HG02981 (cell line): ENCODE measurements around the gene ZFPM1.

Source experiments
- ATAC-seq: cut with Tn5 transposase; IDR thresholded peaks from one replicate; pipeline ENCODE4 v1.9.1; 2021; ENCODE audit warnings: mild to moderate bottlenecking, moderate library complexity; ENCODE audit not compliant: unreplicated experiment

ZFPM1 gene

GRCh38 chr16:88433632-88434352 is 19.3 kb upstream of the ZFPM1 start:
- no peak for ATAC-seq

GRCh38 chr16:88434353-88434690 is 18.8 kb upstream of the ZFPM1 start:
- no peak for ATAC-seq

- no peak for ATAC-seq
Observed at GRCh38 chr16:88434746-88435145, 18.3 kb upstream of the ZFPM1 start.

GRCh38 chr16:88435437-88436355 is 17.4 kb upstream of the ZFPM1 start:
- no peak for ATAC-seq

DNA sequence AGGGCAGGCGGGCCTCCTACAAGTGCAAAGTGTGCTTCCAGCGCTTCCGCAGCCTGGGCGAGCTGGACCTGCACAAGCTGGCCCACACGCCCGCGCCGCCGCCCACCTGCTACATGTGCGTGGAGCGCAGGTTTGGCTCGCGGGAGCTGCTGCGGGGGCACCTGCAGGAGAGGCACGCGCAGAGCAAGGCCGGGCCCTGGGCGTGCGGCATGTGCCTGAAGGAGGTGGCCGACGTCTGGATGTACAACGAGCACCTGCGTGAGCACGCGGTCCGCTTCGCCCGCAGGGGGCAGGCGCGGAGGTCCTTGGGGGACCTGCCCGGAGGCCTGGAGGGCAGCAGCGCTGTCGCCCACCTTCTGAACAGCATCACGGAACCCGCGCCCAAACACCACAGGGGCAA is 16.3 kb upstream of the ZFPM1 start:
- ATAC-seq: no peak

DNA sequence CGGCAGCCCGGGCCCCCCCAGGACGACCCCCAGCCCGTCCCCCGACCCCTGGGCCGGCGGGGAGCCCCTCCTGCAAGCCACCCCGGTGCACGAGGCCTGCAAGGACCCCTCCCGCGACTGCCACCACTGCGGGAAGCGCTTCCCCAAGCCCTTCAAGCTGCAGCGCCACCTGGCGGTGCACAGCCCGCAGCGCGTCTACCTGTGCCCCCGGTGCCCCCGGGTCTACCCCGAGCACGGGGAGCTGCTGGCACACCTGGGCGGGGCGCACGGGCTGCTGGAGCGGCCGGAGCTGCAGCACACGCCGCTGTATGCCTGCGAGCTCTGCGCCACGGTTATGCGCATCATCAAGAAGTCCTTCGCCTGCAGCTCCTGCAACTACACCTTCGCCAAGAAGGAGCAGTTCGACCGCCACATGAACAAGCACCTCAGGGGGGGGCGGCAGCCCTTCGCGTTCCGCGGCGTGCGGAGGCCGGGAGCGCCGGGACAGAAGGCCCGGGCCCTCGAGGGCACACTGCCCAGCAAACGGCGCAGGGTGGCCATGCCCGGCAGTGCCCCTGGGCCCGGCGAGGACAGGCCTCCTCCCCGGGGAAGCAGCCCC is 15.6 kb upstream of the ZFPM1 start:
- ATAC-seq: no peak

DNA sequence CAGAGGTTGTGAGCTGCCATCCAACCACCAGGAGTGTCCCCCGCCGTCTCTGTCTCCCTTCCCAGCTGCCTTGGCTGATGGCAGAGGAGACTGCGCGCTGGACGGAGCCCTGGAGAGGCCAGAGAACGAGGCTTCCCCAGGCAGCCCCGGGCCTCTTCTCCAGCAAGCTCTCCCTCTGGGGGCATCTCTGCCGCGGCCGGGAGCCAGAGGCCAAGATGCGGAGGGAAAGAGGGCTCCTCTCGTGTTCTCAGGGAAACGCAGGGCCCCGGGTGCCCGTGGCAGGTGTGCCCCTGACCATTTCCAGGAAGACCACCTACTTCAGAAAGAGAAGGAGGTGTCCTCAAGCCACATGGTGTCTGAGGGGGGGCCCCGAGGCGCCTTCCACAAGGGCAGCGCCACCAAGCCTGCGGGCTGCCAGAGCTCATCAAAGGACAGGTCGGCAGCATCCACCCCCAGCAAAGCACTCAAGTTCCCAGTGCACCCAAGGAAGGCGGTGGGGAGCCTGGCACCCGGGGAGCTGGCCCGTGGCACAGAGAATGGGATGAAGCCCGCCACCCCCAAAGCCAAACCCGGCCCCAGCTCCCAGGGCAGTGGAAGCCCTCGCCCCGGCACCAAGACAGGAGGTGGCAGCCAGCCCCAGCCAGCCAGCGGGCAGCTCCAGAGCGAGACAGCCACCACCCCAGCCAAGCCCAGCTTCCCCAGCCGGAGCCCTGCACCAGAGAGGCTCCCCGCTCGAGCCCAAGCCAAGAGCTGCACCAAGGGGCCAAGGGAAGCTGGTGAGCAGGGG is 14.8 kb upstream of the ZFPM1 start:
- ATAC-seq: no peak

DNA sequence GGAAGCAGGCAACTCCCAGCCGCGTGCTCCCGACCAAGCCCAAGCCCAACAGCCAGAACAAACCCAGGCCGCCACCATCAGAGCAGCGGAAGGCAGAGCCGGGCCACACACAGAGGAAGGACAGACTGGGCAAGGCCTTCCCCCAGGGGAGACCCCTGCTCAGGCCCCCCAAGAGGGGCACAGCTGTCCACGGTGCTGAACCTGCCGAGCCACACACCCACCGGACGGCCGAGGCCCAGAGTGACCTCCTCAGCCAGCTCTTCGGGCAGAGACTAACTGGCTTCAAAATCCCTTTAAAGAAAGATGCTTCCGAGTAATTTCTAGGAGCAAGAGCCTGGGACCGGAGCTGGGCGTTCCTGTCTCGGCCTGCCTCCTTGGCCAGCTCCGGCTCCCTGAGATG is 14.1 kb upstream of the ZFPM1 start:
- no peak for ATAC-seq

DNA sequence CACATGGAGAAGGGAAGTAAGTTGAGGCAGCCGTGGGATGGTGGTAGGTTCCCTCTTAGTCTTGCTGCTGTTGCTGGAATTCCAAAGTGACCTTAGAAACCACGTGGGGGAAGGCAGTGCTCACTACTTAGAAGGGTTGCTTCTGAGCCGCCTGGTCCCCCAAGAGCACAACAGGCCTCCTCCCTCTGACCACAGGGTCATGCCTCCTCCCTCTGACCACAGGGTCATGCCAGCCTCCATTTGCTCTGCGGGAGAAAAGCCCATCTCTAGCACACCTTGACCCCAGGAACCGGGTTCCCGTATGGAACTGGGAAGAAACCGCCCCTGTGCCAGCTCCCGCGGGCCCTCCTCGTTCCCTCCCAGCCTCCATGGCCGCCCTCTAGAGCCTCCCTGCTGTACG is 13.4 kb upstream of the ZFPM1 start:
- no peak for ATAC-seq

GRCh38 chr16:88440111-88440510 is 13.0 kb upstream of the ZFPM1 start:
- ATAC-seq: no peak

DNA sequence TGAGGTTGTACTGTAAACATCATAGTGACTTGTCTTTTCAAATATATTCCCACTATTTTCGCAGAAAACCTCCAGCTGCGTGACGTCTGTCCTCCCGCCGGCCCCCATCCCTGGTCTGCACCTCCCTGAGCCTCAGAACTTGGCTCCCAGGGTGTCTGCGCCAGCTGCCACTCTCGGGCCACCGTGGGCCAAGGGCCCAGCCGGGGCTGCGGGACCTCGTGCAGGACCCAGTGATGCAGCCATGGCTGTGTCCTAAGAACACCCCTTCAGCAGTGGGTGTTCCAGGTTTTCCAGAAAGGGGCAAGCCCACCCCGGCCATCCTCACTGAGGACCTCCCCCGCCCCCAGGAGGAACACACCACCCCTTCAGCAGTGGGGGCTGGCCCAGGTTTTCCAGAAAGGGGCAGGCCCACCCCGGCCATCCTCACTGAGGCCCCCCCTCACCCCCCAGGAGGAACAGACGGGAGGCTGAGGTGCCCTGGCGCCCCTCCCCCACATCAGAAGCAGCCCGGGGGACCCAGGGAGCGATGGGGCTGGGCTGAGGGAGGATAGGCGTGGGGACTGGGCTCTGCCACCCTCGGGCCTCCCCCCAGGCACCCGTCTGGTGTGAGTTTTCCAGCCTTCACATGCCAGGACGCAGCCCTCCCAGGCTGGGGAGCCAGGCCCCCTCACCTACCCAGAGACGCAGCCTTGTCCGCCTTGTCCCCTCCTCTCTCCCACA is 12.2 kb upstream of the ZFPM1 start:
- no peak for ATAC-seq

DNA sequence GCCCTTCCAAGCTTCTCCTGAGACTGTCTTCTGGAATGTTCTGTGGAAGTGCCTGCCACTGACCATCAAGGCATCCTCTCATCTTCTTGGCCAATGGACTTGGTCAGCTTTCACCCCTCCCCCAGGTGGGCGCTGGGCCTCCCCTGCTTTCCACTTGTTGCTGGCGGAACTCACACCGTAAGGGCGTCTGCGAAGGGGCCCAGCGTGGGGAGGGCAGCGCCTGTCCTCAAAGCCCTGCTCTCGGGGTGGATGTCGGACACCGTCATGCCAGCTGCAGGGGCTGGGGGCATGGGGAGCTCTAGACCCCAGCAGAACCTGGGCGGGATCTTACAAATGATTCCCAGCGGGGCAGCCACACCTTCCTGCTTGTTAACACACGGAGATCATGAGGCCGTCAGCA is 11.6 kb upstream of the ZFPM1 start:
- ATAC-seq: no peak

DNA sequence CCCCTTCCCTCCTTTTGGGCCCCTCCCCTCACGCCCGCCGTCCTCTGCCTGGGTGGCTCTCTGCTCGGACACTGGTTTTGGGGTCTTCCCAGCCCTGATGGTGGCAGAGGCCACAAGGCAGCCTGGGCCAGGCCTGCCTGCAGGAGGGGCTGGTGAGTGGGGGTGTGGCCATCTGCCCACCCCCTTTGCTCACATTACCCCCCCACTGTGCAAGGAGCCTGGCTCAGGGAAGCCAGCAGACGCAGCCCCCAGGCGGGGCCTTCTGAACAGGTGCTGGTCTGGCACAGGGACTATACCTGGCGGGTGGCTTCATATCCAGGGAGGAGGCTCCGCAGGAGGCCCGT is 10.7 kb upstream of the ZFPM1 start:
- ATAC-seq: no peak

DNA sequence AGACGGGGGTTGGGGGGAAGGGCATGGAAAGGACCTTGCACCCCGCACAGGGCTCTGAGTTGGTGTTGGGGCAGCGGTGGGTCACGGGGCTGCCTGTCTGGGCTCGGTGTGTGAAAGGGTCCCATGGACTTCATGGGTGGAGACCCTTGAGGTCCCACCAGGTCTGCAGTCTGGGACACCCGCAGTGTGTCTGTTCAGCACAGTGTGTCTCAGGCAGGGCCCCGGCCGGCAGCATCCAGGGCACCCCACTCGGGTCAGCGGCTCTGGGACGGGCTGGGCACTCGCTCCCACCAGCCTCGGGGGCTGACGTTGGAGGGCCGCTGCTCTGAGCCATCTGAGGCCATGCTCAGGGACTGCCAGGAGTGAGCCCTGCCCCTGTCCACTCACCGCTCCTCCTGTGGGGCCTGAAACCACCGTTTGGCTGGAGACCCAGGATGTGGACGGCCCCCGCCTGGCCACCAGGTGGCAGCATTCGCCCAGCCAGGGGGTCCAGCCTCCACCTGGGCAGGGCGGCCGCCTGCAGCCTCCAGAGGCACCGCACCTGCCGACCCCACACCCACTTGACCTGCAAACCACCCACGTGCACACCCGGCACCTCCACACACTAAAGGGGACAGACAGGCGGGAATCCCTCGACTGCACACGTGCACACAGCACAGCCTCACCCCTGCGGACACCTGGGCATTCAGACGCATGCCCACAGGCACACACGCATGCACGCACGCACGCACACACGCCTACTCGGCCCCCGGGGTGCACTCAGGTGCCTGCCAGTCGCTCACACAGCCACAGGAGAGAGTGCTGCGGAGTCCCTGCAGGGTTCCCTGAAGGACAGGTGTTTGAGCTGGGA is 10.1 kb upstream of the ZFPM1 start:
- ATAC-seq: peak; percentile 61

DNA sequence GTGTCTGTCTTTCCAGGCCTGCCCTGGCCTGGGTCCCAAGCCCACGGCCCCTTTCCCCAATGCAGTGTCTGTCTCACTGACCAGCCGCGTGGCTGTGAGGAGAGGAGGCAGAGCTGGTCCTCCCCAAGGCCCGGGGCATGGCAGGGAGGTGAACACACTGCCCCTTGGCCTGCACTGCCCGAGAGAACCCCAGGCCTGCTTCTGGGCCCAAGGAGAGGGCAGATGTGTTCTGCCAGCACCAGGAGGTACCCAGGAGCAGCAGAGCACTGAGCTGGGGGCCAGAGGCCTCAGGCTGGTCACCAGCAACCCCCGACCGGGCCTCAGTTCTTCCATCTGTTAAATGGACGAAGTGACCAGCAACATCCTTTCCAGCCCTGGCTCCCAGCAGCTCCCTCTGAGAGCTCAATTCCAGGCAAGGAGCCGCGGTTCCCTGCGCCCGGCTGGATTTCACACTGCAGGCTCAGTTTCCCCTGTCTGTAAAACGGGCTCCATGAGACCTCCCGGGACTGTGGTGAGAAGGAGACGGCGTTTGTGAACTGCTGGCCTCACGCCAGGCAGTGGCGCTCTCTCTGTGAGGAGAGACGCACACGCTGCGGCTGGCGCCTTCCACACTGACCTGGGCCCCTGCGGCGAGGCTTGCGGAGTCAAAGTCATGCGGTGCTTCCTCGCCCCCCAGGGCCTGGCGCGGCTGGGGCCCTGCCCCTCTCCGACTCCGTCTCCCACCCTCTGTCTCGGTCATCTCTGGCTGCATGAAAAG is 8.1 kb upstream of the ZFPM1 start:
- no peak for ATAC-seq

GRCh38 chr16:88445583-88445960 is 7.5 kb upstream of the ZFPM1 start:
- no peak for ATAC-seq

- ATAC-seq: no peak
Observed at GRCh38 chr16:88446061-88446460, 7.0 kb upstream of the ZFPM1 start.

DNA sequence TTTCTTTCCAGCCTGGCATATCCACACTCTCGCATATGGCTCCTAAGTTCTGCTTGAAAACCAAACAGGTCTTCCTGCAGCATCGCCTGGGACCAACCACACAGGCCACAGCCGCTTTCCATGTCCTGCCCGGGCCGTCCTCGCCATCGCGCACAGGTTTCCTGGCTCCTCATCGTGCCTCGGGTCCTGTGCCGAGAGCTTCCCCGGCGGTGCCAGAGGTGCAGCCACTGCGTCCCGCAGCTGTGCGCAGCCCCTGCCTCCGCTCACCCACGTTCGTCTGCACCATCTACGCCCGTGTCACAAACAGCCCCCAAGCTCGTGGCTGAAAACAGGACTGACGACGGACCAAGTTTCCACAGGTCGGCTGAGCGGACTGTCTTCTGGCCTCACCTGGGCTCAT is 6.3 kb upstream of the ZFPM1 start:
- ATAC-seq: no peak

DNA sequence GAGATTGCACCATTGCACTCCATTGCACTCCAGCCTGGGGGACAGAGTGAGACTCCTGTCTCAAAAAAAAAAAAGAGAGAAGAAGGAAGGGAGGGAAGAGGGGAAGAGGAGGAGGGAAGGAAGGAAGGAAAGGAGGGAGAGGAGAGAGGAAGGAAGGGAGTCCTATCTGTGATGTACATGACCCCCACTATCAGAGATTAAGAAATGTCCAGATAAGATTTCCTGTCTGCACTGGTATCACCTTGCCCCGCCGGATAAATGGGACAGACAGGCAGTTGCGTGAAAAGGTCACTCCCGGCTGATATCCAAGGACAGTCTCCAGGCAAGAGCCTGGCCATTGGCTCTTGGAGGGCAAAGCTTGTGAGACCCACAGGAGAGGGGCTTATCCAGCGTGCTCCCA is 5.2 kb upstream of the ZFPM1 start:
- no peak for ATAC-seq
